ENCODE data around the gene NOTO.

The NOTO gene

GRCh38 chr2:73233932-73234832, 31.8 kb downstream of the NOTO start, which contains the start of gene CCT7:
Gene CCT7 (plus strand): TSS chr2:73234308. CDS start chr2:73234379, 71 bp downstream.
- DNase-seq (ENCODE audit: low read depth): peak; percentile 61

DNA sequence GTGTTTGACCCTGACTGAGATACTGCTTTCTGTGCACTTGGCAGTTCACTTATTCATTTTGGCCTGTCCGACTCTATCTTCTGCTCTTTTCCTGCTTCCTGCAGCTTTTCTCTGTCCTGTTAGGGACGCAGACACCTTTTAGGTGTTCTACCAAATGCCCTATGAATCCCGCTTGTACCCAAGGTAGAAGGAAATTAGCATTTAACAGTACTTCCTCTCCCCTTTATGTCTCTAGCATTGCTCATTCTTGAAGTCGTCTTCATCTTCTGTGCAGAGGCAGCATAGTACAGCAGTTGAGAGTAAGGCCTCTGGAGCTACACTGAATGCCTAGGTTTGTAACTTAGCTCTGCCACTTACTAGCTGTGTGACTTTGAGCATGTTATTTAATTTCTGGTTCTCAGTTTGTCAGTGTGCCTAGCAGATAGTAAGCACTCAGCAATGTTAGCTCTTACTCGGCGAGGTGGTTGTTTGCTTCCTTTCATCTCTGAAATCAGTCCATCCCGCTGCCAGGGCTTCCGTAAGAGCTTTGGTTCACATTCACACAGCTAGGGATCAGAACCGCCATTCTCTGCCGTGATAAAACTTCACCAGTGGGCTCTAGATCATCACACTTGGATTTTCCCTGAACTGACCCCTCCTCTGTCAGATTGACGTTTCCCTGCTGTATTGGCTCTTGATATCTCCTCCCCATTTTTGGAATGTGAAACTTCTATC, 33.1 kb downstream of the NOTO start:
- DNase-seq (ENCODE audit: low read depth): no peak

GRCh38 chr2:73237168-73237567, 34.8 kb downstream of the NOTO start:
- DNase-seq (ENCODE audit: low read depth): no peak

- DNase-seq (ENCODE audit: low read depth): no peak
These were observed 35.8 kb downstream of the NOTO start for GRCh38 chr2:73238149-73238548.

DNA sequence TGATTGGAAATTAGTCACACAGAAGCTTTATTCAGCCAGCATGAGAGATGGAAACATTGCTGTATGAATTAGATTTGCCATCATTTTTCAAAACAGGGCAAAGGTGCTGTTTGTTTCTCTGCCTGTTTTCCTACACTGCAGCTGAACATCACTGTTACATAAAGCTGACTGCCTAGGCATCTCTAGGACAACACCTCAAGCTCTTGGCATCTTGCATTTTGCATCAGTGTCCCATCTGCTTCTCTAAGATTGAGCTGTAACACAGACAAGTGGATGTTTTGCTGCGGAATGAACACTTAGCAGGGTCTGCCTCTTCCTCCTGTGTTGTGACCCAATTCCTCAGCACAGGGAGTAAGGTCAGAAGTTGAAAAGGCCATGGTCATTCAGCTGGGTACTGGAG, 36.6 kb downstream of the NOTO start:
- no peak for DNase-seq (ENCODE audit: low read depth)

DNA sequence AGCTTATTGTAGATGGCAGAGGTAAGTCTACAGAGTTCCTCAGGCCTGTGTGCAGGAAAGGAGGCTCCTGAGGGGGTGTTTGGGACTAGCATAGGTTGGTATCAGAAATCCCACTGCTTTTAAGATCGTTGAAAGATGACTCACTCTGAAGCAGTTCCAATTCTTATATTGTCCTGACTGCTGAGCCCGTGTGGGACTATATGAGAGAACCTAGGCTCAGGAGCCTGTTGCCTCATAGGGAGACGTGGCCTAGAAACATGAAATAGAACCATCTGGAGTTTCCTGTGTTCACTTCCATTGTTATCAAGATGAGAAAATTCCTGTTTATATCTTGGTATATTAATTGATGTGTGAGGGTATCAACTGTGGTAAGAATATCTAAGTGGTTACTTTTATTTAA, 37.4 kb downstream of the NOTO start:
- peak; percentile 73 for DNase-seq (ENCODE audit: low read depth)

DNA sequence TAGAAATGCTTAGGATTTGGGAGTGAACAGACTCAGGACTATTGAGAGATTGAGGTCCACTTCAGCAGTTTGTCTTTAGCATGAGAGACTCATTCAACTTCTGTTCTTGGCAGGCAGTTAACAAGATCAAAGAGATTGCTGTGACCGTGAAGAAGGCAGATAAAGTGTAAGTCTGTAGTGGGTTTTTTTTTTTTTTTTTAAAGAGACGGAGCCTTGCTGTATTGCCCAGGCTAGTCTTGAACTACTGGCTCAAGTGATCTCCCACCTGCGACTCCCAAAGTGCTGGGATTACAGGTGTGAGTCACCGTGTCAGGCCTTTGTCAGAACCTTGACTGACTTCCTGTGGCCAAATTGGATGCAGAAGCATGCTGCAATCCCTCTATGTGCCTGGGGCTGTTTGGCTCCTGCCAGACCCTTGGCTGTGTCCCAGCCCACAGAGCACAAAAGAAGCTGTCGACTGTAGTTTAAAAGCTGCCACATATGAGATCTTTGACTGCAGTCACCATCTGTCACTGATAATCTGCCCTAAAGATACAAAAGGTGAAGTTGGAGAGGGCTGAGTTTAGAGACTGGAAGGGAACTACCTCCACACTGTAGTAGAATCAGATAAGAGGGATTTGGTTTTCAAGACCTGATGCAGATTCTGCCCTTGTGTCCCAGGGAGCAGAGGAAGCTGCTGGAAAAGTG, 41.7 kb downstream of the NOTO start:
- DNase-seq (ENCODE audit: low read depth): no peak

- DNase-seq (ENCODE audit: low read depth): no peak
These were observed 42.2 kb downstream of the NOTO start for GRCh38 chr2:73244580-73244979.

DNA sequence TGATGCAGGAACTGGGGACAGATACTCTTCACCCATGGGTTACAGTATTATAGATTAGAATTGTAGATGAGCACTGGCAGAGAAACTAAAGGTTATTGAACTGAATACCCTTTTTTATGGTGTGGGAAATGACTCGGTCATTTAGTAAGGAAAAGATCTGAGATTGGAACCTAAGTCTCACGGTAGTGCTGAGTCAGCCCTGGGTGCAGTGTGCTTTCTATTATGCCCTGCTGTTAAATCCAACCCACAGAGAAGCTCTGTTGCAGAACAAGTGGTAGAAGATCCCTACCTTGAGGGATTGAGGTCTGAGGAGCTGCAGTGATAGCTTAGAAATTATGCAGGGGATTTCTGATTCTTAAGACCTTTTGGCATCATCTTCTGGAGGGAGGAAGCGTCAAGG, 44.5 kb downstream of the NOTO start:
- no peak for DNase-seq (ENCODE audit: low read depth)

GRCh38 chr2:73249636-73250035, 47.3 kb downstream of the NOTO start:
- no peak for DNase-seq (ENCODE audit: low read depth)

GRCh38 chr2:73250872-73251846, 48.8 kb downstream of the NOTO start:
- DNase-seq (ENCODE audit: low read depth): no peak

GRCh38 chr2:73252238-73253027, 50.1 kb downstream of the NOTO start:
- DNase-seq (ENCODE audit: low read depth): no peak

DNA sequence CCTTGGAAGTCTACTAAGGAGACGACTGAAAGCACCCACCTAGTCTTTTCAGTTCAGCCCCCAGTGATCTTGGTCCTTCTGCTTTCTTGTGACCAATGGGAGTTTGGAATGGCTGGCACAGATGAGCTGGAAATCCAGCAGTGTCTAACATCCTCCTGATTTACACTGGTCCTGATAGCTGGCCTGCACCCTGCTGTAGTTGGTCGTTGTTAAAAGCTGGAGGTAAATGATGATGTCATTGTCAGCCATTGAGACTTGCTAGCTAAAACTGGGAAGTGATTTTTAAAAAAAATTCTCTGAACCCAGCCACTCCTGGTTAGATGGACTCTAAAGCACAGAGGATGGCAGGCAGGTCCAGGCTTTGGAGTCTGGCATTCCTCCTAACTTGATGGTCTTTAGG, 51.0 kb downstream of the NOTO start:
- no peak for DNase-seq (ENCODE audit: low read depth)

DNA sequence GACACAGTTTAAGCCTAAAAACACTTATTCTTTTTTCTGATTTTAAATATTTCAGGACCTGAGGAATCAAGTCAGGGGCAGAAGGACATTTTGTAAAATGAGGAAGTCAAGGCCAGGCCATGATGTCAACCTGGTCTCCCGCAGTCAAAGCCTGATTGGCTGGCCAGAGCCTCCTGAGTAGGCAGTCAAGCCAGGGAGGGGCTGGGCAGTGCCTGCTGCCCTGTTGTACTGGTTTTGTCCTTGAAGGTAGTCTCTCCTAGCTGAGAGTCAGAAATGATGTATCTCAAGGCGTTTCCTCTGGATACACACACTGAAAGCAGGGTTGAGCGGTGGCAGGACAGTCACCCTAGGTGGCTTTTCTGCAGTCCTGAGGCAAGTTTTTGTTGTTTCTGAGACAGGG, 51.5 kb downstream of the NOTO start:
- DNase-seq (ENCODE audit: low read depth): no peak

GRCh38 chr2:73254343-73255006, 52.1 kb downstream of the NOTO start:
- no peak for DNase-seq (ENCODE audit: low read depth)

GRCh38 chr2:73255007-73255644, 52.8 kb downstream of the NOTO start:
- DNase-seq (ENCODE audit: low read depth): no peak

DNA sequence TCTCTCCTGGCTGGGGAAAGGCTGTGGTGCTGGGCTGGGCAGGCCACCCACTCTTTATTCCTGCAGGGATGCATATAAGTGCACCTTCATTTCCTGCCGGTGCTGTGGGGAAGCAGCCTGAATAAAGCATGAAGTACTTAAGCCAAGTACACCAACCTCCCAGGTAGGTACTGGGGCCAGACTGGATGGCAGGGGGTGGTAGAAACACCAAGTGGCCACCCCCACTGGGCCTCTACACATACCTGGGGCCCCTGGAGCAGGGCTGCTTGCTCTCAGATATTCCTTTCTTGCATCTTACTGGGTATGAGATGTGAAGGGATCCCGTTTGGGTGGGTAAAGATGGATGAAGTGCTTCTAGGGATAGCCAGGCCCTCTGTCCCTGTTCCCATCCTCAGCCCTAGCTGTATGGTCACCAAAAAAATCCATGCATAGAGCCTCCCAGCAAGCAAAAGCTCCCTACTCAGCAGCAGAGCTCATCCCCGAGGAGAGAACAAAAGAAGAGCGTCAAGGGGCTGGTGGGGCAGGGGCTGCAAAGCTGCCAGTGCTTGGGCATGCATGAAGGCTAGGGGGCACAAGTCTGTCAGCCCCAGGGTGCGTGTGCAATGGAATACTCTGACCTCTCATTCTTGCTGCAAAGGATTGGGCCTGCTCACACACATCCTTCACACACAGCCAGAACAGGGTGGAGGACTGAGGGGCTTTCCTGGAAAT, 53.7 kb downstream of the NOTO start:
- DNase-seq (ENCODE audit: low read depth): no peak

DNA sequence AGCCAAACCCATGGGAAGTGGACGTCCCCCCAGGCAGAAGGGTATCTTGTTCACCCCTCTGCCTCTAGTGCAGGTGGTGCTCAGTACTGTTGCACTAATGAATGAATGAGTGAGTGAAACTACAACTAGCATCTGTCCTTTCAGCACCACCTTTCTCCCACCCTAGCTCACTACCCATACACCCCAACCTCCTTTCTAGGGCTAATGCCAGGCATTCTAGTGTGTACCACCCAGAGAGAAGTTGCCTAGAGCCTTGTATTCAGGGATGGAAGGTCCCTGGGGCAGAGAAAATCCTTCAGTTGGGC, 54.2 kb downstream of the NOTO start:
- no peak for DNase-seq (ENCODE audit: low read depth)

DNA sequence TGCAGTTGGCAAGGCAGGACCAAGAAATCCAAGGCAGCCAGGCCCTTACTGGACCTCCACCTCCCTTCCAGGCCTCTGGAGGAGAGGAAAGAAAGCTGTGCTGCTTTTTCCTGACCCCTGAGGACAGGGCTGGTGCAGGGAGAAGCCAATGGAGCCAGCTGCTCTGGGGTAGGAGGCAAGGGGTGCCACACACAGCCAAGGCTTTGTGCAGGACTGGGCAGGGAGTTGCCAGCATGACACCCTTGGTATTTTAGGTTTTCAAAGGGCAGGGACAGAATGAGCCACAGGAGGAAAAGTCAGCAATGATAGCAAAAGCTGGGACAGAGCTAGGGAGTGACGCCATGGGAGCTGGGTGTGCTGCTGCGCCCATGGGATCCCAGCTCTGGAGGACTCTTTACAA, 54.6 kb downstream of the NOTO start:
- no peak for DNase-seq (ENCODE audit: low read depth)
